HG02840 (cell line): ENCODE data around the gene DCC.

Experiments used
- ATAC-seq: cut with Tn5 transposase; IDR thresholded peaks from one replicate; pipeline ENCODE4 v1.9.1; 2021; ENCODE audit warnings: mild to moderate bottlenecking, moderate library complexity, moderate number of reproducible peaks; ENCODE audit not compliant: unreplicated experiment, low FRiP score

The DCC gene

DNA sequence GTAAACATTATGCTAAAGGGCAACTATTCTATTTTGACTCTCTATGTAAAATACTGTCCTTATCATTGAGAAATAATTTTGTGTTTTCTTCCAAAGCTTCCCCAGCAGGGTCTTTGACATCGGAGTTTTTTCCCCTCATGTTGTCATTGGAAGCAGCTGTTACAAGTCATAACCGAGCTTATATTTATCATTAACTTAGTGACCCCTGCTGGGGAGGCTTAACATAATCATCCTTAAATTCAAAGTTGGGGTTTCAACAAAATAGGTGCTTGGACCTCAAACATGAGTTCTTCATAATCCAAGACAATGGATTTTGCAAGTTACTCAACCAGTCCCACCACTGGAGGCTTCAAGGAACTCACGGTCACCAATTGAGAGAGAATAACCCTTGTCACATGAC, 330.9 kb downstream of the DCC start:
- no peak for ATAC-seq

DNA sequence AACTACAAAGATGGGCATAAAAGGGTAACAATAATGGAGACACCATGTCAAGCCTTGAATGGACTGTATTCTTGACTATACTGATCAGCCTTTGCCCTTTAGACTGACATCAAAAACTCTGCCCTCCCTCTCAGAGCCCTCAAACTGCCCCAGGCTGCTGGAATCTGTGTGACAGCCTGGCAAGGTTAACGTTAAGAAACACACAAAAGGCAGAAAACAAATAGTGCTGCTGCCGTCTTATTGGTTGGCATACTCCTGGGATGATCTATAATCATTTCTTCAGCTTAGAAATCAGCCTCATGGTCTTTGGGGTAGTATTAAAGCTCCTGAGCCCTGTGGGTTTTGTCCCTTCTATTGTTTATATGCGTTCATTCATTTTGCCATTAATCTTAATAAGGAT, 338.0 kb downstream of the DCC start:
- no peak for ATAC-seq

DNA sequence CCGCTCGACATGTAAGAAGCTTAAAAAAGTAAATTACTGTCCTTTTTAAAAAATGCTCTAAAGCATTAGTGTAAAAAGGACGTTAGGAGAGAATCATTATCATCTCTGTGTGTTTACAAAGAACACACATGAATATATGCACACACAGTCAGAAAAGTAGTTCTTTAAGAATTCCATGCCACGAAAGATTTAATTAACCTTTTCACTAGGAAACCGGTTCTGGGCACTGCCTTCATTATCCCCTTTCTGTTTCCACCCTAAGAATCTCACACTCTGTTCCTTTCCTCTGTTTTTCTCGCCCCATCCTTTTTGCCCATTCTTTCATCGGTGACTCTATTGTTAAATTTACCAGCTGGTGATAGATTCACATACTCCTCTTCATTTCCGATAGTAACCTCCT, 338.6 kb downstream of the DCC start:
- no peak for ATAC-seq

- no peak for ATAC-seq
Observed at GRCh38 chr18:52679354-52679753, 339.4 kb downstream of the DCC start.

GRCh38 chr18:52682260-52682659, 342.3 kb downstream of the DCC start:
- no peak for ATAC-seq

- ATAC-seq, result no peak
Observed at GRCh38 chr18:52685316-52685715, 345.3 kb downstream of the DCC start.

DNA sequence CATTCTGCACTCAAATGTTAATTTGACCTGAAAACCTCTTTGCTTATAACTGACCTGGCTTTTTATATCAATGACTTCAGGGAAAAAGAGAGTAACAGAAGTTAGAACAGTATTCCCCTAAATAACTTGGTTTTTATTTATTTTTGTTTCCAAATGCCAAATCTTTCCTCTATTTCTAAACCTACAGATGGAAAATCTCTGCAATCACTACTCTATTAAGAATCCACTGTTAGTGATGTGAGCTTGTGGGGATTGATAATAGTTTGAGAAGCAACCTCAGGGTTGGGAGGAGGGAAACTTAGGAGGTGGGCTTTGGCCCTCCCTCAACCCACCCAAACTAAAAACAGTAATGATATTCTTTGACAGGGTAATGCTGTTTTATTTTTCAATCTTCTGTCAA, 351.8 kb downstream of the DCC start:
- no peak for ATAC-seq

GRCh38 chr18:52694804-52695203, 354.8 kb downstream of the DCC start:
- ATAC-seq, result no peak

DNA sequence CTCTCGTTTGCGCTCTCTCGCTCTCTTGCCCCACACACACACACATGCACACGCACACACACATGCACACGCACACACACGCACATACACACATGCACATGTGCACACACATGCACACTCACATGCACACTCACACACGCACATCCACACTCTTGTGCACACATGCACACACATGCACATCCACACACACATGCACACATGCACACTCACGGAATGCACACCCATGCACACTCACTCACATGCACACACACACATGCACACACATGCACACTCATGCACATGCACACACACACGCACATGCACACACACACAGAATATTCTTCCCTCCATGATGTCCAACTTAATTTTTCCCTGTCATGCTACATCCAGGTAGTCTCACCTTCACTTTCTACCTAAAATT, 360.1 kb downstream of the DCC start:
- no peak for ATAC-seq

DNA sequence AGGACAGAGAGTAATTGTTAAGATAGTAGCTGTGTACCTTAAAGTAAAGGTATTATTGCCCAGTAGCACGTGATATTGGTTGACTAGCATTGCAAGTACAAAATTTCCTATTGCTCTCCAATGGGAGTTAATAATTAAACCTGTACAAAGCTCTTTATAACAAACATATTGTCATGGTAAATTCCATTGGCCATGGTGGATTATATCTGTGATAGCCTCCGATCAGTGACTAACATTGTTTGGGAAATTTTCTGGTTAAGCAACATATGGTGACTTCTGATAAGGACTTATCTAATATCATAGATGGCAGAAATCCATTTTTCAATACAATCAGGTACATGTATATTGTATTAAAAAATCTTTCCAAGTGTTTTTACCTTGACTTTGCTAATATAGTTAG, 360.8 kb downstream of the DCC start:
- ATAC-seq, result no peak

GRCh38 chr18:52701219-52701935, 361.4 kb downstream of the DCC start:
- ATAC-seq, result no peak

DNA sequence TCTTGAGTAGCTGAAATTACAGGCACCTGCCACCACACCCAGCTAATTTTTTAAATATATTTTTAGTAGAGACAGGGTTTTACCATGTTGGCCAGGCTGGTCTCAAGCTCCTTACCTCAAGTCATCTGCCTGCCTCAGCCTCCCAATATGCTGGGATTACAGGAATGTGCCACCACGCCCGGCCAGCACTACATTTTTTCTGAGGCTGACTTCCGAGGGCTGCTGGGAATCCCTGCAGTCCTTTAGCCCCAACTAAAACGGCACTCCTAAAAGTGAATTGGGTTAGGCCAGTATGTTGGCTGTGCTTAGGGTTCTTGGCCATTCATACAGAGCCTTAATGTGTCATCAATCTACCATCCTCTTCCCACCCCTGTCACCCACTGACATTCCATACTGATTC, 375.4 kb downstream of the DCC start:
- no peak for ATAC-seq

DNA sequence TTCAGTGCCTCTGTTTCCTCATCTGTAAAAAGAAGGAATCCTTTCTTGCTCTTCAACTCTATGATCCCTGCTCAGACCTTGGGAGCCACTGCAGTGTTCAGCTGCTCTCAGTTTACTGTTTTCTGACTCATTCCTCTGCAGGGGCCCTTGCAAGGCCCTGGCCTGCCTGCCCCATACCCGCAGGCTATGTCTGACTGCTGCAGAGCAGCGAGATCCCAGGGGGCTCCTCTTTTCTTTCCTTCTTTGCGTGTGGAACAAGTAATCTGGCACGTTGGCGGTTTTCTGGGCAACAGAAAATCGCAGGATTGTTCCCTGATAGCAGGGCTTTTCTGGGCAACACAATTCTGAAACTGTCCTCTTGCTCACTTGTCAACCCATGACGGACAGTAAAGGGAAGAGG, 376.0 kb downstream of the DCC start:
- no peak for ATAC-seq

DNA sequence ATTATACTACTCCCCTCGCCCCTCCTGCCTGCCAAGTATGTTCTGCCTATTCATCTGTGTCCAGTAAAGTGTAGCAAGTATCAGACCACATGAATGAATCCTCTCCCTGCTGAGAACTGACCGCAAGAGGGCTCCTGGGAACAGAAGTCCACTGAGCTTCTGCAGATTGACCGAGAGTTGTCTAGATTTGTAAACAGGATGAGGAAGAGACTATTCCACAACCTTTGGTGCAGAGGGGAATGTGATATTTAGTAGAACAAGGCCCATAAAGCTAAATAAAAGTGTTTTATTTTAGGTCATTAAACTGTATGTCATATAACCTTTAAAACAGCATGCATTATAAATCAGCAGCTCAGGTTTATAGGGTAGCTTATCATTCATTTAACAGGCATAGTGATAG, 377.0 kb downstream of the DCC start:
- no peak for ATAC-seq

- ATAC-seq, result no peak
Observed at GRCh38 chr18:52722904-52723303, 382.9 kb downstream of the DCC start.

DNA sequence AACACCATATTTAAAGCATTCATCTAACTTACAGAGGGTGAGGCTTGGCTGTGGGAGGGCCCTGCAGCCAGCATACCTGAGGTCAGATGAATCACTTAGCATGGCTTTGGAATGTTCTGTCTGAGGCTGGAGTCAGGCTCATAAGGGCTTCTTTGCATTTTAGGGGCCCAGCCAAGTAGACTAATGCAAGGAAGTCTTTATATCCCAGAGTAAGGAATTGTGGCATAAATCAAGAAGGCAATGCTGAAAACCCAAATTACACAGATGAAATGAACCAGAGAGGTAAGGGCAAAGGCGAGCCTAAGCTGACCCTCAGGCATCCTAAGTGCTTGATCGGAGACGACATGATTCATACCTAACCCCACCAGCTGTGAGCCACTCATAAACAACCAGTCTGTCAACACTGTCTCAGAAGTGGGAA, 383.6 kb downstream of the DCC start:
- no peak for ATAC-seq

GRCh38 chr18:52730972-52731619, 391.1 kb downstream of the DCC start:
- no peak for ATAC-seq

DNA sequence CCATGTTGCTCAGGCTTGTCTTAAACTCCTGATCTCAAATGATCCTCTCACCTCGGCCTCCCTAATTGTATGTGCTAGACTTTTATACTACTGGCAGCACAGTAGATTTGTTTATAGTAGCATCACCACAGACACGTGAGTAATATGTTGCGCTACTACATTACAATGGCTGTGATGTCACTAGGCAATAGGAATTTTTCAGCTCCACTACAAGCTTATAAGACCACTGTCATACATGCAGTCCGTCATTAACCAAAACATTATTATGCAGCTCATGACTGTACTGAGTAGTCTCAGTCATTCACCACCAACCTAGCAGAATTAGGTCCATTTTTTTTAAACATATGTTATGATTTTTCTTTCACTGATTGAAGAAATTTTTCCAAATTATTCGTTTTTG, 398.9 kb downstream of the DCC start:
- ATAC-seq, result no peak

DNA sequence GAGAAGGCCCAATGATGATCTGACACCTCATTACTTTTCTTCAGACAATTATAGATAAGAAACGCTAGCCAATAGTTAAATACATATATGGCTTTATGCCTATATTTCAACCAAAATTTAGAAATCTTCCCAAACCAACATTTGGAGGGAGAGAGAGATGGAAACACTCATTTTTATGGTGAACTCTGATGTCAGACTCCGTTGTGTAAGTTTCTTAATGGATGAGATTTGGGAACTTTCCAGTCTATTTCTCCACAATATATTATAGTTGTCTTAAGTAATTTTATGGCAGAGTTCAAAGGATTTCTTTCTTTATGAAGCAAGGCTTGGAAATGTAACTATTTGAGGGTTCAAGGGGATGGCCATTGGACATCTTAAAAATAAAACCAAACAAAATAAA, 407.0 kb downstream of the DCC start:
- ATAC-seq, result no peak

GRCh38 chr18:52747869-52748268, 407.9 kb downstream of the DCC start:
- ATAC-seq, result no peak

GRCh38 chr18:52748343-52748742, 408.3 kb downstream of the DCC start:
- no peak for ATAC-seq

DNA sequence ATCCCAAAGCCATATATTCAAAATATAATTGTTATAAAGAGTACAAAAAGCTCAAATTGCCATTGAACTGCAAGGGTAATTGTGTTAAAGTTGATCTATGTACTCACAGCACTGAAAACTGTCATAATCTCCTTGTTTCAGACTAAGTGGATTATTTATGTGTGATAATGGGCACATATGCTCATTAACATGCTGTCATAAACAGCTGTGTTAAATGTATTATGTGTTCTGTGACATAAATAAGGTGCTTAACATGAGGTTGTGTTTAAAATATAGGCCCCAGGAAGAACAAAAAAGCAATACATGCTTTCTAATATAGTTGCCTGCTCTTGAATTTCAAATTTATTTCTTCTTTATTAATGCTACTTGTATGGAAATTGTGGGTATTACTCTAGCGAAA, 409.5 kb downstream of the DCC start:
- no peak for ATAC-seq
